OCI-LY7 (cell line): ENCODE measurements around the gene C1orf167.

Experiments
- EZH2phosphoT487 ChIP-seq: fragments of 200-600 bp; sonication (generic); IDR thresholded peaks from 2 replicates; pipeline ENCODE4 v1.6.1; 2018; ENCODE audit warnings: low read depth, borderline replicate concordance, mild to moderate bottlenecking, mixed run types, antibody characterized with exemption, low read length, moderate library complexity, mixed read lengths
- TF ChIP-seq, protein P1 (sequence below): fragments of 200-600 bp; sonication (generic); conservative IDR thresholded peaks from 2 replicates; pipeline ENCODE4 v1.5.1; 2014; ENCODE audit warnings: mild to moderate bottlenecking, antibody characterized with exemption, low read length, moderate library complexity, mixed read lengths

DNA sequence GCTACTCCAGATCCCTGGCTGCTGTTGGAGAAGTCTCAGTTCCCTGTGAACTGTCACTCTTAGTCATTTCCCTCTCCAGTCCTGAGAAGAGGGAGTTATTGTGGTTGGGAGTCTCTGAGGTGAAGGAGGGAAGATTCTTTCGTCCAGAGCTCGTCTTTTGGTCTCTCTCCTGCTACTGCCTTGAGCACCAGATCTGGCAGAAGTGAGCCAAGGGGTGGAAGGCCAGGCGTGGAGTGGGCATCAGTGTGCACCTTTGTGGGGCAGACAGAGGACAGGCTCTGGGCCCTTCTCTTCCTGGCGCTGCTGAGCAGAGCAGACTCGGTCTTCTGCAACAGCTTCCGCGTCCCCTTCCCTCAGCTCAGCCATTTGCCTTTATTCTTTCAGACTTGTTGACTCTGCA lies 63.1 kb downstream of the C1orf167 start:
- TF ChIP-seq, protein P1, sequence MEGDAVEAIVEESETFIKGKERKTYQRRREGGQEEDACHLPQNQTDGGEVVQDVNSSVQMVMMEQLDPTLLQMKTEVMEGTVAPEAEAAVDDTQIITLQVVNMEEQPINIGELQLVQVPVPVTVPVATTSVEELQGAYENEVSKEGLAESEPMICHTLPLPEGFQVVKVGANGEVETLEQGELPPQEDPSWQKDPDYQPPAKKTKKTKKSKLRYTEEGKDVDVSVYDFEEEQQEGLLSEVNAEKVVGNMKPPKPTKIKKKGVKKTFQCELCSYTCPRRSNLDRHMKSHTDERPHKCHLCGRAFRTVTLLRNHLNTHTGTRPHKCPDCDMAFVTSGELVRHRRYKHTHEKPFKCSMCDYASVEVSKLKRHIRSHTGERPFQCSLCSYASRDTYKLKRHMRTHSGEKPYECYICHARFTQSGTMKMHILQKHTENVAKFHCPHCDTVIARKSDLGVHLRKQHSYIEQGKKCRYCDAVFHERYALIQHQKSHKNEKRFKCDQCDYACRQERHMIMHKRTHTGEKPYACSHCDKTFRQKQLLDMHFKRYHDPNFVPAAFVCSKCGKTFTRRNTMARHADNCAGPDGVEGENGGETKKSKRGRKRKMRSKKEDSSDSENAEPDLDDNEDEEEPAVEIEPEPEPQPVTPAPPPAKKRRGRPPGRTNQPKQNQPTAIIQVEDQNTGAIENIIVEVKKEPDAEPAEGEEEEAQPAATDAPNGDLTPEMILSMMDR = no peak
- TF ChIP-seq EZH2phosphoT487 = no peak
